Activated CD8-positive, alpha-beta memory T cell treated with anti-CD3 and anti-CD28 coated beads, Interleukin-2, amount 50 U/mL, for 24 hours (primary cell): Measurements from ENCODE around the gene BRD4.

Experiments used
- DNase-seq: peaks from one replicate; pipeline ENCODE4 v3.0.0-alpha.2; 2020; ENCODE audit errors: extremely low read depth

The BRD4 gene

DNA sequence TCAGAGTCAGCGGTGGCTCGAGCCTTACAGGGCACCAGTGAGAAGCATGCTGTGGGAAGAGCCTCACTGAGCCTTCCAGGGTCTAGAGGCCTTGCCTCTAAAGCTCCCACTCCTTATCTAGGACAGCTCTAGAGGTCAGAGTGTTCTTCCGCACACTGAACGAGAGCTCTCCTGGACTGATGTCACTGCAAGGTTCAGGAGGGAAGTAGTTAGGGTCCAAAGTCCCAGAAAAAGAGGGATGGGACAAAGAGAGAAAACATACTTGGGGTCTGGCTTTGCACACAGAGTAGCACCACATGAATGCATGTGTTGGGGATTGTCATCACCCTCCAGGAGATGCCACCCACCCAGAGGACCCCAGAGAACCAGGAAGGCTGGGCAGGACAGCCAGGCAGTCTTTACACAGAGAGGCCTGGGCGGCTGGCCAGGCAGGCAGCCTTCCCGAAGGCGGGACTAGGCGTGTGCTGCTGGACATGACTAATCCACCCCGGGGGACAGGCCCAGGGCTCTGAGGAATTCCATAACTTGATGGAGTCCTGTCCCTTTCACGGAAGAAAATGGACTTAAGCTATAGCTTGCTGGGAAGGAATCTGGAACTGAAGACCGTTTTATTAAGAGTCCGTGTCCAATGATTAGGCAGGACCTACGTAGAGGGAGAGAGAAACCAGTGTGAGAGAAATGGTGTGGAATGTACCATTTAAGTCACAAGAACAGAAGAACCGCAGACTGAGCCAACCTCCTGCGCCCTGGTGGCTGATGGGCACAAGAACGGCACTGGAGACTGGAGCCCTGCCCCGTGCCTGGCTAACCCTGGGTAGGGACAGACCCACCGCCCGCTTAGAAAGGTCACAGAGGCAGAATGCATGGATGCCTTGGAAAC, 83.5 kb downstream of the BRD4 start:
- DNase-seq: no peak

DNA sequence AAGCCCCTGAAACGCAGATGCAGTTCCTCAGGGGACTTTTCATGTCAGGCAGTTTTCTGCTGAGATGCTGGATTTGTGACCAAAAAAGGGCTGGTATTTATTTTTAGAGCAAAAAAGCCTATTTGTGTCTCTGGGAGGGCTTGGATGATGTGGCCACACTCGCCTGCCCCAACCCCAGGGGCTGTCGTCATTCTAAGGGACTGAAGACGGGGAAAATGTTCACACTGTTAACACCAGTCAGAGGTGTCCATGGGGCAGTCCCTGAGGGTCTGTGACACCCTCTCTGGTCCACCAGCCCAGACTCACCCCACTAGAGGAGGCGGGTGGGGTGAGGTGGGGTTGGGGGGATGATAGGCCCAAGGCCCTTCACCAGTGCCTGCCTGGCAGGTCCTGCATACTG, 84.2 kb downstream of the BRD4 start:
- no peak for DNase-seq

DNA sequence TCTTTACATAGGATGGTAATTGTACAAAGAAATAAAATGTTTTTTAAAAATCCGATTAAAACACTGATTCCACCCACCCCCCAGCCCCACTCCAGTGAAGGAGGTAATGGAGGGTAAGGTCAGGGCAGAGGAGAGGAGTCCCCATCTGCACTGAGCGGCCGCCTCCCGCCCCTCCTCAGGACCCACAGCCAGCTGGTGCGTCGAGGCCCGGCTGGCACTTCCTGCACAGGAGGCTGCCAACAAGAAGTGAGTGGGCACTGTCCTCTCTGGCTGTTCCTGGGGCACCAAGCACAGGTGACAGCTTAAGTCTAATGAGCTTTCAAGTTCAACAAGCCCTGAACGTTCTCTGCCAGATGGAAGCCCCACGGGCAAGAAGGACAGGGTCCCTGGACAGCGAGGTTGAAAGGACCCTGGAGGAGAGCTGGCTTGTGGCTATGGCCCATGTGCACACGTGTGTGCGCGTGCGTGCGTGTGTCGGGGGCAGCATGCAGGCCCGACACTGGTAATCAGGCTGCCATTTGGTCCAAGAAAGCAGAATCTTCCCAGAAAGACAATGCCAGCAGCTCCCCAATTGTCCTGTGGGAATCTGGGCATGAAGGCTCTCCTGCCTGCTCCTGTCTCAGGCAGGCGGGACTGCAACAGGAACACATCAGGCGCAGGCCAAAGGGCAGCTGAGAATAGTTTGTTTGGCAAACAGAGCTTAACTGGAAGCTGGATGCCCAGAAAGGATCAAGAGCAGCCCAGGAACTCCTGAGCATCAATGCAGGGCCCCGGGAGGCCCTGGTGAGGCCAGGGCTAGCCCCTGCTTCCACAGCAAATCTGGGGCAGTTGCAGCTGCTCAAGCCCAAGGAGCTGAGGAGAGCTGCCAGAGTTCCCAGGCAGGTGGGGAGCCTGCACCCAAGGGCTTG, 85.0 kb downstream of the BRD4 start:
- DNase-seq: no peak

DNA sequence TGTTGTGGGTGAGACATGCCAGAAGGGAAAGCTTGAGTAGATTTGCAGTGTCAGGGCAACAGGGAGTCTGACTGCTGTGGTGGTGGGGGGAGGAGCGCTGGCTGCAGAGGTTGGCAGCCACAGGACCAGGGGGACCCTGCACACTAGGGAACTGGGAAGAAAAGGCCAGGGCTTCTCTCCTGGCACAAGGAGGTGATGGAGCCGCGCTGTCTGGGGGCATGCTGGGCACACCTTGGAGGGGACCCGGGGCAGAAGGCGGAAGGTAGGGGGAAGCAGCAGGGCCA, 86.2 kb downstream of the BRD4 start:
- no peak for DNase-seq

DNA sequence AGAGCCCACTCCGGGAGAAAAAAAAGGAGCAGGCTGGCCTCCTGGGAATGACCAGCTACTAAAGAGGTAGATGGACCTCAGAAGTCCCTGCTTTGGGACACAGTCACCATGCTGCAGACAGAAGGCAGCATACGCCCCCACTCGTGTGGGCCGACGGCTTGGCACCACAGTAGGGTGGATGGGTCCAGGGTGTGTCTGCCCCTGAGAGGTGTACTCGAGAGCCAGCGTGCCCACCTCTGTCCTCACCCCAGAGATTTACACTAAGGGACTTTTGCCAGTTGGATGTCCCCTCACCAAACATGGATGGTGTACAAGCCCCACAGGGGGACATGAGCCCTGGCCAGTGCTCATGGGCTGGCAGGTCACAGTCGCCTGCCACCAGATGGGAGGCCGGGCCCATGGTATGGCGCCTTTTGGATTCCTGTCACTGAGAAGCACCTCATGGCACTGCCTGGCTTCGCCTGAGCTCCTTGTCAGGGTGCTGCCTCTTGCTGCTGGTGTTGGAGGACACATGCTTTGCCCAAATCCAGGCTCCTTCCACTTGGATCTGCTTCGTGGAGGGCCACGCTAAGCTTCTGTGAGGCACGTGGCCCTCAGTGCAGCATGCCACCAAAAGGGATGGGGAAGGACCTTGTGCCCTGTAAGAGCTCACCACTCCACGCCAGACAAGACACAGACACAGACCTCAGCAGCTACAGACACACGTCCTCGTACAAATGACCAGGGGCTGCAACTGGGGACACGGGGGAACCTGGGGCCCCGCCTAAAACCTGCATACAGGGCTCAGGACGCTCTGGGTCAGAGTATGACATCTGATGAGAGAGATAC, 86.8 kb downstream of the BRD4 start:
- DNase-seq: no peak

DNA sequence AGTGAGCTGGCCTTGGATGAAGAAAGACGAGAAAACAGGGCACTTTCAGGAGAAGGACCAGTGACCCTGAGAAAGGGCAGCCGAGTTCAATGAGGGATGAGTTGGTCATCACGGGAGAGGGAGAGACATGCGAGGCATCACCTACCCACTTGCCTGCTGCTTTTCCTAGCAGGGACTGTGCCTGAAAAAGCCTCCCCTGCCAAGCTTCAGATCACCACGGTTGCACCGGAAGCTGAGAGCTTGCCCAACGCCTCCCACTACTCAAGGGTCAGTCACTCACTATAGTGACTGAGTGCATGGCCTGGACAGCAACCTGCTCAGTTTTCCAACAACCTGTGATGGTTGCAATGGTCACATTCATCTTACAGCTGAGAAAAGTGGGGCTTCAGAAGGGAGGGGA, 87.5 kb downstream of the BRD4 start:
- DNase-seq: no peak

DNA sequence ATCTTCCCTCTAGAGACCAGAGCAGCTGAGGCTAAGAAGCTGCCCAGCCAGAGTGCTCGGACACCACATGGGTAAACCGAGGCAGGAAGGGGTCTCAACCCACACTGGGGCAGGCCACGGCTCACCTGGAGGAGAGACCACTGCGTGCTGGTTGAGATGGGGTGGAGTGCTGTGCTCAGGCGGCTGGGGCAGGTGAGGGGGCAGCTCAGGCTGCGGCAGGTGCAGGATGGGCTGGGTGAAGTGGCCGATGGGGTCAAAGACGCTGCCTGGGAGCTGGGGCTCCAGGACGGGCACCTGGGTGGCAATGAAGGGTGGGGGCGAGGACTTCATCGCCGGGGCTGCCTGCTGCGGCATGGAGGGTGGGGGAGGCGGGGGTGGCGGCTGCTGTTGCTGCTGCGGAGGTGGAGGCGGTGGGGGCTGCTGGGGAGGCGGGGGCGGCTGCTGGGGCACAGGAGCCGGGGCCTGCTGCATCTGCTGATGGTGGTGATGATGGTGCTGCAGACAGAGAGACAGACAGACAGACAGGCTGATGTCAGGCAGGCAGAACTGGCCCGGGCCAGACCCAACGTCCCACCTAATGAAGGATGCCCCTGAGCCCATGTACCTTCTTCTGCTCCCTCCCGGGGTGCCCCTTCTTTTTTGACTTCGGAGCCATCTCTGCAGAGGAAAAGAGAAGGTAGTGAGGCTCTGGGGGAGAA, 88.1 kb downstream of the BRD4 start:
- no peak for DNase-seq

DNA sequence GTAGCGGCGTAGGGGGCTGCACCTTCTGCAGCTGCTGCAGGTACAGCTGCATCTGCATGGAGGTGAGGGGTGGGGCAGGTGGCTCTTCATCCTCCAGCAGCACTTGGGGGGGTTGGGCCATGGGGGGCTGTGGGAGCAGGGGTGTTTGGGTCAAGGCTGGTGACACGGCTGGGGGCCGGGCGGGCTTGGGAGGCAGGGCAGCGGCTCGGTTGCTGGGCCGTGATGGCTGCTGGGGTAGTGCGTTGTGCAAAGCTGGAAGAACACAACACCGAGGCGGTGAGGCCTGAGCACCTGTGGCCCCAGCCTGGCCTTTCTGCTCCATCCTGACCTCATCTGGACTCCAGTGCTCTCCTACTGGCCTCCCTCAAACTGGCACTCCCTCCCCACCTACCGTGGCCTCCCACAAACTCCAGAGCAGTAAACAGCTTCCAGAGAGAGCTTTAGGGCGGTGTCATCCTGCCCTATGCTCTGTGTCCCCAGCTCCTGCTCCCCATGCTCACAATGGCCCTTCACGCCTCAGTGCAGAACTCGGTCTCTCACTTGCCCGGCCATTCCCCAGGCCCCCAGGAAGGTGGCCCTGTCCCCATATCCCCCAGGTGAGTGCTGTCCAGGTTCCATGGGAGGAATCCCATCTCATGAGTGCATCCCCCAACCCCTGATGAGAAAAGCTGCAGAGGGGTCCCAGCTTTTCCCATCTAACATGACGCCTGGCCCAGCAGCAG, 88.9 kb downstream of the BRD4 start:
- no peak for DNase-seq

DNA sequence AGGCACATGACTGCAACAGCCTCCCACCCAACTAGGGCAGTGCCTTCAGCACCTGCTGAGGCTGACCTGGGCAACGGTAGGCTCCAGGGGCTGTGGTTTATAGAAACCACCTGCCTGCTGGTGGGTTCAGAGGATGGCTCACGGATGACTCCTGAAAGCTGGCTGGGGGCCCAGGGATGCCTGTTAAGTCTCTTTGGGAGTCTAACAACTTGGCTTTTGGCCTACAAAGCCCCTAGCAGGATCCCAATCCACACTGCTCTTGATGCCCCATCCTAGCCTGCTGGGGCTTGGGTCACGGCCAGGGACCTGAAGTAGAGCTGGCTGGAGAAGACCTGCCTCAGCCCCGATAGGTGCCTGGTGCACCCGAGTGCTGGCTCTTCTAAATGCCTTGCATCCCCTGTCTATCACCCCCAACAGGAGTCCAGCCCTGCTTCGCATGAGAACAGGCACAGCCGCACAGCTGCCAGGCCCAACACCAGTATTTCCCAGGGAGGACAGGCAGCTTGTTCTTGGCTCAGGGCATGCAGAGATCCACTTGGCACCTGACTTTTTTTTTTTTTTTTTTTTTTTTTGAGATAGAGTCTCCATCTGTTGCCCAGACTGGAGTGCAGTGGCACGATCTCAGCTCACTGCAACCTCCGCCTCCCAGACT, 91.0 kb downstream of the BRD4 start:
- no peak for DNase-seq

DNA sequence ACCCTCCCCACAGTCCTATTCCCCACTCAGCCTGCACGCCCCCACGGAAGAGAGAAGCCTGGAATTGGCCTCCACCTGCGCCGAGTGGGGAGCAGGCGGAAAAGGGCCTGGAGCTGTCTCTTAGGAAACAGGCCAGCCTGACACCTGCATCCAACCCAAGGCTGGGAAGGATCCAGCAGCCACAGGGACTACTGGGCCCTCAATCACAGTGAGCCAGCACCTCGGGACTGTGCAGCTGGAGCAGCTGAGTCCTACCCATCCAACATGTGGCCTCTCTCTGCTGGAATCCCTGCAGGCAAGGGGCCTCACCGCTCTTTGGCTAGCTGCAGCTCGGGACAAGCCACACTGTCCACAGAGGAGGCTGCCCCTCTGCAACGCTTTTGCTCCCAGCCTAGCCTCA, 91.8 kb downstream of the BRD4 start:
- DNase-seq: no peak

DNA sequence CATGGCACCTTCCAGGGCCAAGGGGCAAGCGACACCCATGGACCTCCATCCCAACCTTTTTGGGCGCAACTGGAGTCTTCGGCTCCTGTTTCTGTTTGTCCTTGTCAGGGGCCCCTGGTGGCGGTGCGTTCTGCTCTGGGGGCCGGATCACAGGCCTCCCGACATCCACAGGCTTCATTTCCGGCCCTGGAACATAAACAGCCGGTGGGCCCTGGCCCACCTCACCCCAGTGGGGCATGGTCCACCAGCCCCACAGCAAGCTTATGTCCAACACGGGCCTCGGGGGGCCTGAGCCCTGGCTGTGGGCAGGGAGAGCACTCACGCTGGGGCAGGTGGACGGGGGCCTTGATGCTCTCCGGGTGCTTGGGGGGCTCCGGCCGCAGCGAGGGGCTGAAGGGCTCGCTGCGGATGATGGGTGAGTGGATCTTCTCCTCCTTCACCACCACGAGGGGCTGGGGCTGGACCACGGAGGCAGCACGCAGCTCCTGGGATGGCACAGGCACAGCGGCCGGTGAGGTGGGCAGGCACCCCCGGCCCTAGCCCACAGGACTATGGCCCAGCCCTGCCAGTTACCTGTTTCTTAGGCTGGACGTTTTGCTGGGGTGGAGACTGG, 92.9 kb downstream of the BRD4 start:
- no peak for DNase-seq

DNA sequence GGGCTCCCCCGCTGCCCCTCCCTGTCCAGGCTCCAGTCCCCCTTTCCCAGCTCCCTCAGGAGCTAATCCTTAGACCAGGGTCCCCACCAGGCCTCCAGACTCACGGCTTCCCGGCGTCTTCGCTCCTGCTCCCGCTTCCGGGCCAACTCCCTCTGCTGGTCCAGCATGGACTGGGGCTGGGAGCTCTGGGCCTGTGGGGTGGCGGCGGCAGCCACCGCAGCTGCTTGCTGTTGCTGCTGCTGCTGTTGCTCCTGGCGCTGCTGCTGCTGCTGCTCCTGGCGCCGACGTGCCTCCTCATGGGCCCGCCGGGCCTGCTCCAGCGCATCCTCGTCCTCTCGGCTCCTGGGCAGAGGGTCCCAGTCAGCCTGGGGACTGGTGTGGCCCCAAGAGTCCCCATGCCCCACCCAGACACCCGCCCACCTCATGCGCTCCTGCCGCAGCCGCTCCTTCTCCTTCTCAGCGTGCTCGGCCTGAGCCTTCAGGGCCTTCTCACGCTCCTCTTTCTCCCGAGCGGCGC, 93.6 kb downstream of the BRD4 start:
- DNase-seq: no peak

DNA sequence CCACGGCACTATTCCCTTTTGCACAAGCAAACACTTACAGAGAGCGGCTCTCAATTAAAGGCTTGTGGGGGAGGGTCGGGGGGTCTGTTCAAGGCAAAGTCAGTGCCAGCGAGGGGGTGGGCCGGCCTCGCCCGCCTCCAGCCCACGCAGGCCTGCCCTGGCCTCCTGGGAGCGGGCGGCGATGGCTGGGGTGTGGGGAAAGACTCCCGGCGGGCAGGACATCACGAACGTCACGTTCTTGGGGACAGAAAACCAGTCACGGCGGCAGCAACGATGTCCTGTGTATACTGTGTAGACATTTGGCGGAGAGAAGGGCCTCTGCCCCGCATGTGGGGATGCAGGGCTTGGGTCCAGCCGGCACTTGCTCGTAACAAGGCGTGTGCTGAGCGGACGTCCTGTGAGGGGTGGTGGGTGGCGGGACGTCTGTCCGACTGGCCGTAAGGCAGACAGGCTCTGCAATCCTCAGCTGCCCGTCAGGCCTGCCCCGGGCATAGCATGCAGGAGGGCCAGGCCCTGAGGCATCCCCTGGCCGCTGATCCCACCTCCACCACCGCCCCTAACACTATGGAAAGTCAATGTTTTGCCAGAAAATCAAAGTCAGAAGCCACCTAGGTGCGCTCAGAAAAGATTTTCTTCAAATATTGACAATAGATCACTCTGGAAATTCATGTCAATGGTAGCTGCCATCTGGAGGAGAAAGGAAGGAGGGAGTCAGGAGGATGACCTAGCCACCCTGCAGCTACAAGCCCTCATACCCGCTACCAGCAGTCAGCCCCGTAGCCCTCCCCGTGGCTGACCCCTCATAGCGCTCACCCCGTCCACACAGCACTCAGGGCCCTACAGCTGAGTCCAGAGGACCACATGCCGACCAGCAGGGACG, 94.3 kb downstream of the BRD4 start:
- DNase-seq: no peak

DNA sequence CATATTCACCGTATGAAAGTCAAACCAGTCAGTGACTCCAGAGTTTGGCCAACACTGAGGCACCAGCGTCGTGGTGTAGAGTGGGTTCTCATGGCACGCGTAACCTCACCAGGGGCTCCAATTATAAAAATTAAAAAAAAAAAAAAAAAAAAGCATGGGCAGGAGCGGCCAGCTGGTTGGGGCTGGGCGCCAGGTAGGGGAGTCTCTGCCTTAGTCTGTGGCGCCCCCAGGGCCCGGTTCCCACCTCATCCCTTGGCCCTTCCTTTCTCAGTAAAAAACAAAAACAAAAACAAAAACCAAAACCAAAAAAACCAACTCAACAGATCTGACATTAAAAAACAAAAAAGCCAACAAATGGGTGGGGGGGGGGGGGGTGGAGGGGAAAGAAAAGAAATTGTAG, 95.5 kb downstream of the BRD4 start:
- DNase-seq: no peak

DNA sequence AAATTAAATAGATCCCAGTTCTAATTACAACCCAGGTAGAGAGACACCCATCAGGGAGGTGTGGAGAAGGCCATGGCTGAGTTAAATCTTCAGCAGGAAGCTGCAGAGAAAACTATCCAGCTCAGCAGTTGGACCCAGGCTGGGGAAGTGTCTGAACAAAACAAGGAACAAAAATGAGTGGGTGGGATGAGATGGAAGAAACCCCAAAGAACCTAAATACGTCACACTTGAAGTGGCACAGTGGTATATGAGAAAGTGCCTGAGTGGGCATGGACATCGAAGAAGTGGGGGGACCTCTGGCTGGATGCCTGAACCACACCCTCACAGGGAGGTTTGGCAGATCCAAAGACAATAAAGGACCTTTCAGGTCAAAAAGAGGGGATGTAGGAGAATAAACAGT, 96.6 kb downstream of the BRD4 start:
- no peak for DNase-seq

DNA sequence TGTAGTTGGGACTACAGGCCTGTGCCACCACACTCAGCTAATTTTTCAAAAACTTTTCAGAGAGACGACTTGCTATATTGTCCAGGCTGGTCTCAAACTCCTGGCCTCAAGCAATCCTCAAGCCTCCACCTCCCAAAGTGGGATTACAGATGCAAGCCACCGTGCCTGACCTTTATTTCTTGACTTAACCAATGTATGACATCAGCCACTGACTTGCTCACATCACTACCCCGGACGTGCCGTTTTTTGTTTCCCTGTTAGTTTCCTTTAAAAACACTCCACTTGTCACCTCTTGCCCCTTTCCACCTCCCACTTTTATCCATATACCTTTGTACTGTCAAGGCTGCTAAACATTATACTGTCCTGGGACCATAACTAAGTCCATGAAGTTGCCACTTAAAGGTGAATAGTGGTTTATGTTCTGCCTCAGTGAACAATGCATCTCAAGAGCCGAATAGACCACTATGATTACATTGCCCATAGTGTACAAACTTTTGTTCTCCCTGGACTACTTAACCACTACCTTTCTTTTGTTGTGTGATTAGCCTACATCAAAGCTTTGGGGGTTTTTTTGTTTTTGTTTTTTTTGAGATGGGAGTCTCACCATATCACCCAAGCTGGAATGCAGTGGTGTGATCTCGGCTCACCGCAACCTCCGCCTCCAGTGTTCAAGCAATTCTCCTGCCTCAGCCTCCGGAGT, 97.8 kb downstream of the BRD4 start:
- DNase-seq: no peak

DNA sequence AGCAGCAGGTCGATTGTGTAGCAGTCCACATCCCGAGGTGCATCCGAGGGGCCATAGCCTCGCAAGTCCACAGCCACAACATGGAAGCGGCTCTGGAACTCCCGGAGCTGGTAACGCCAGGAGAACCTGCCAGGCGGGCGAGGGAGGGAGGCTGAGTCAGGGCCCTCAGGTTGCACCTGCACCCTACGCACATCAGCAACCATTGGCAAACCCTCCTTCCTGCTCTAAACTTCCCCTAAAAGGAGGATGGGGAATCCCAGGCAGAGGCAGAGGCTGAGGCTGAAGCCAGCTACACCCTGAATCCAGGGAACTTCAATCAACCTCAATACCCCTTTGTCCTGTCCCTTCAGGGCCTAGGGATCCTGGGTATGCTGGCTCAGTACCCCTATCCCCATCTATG, 101.1 kb downstream of the BRD4 start:
- DNase-seq: no peak

DNA sequence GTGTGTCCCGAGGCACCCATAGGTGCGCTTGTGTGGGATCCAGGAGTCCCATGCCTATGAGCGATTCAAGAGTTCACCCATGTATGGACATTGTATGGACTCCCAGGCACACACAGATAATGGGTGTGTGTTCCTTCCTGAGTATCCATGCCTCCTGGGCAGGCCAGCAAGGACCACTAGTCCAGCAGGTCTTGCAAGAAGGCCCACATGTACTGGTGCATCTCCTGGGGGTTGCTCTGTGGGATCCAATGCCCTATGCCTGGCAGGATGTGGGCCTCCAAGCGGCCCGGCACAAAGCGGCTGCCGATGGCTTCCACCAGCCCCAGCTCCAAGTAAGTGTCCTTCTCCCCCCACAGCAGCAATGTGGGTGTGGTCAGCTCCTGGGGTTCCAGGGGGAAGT, 105.1 kb downstream of the BRD4 start:
- DNase-seq: no peak
